IPS DF 6.9 (cell line): ENCODE data around the gene MACO1.

ENCODE experiments used
- DNase-seq: peaks from one replicate; pipeline ENCODE4 v3.0.0-alpha.2; 2013; ENCODE audit warnings: low read depth, low spot score
- H3K27ac ChIP-seq: one replicate; pipeline ENCODE4 v1.5.1; 2013; ENCODE audit warnings: low read length, control low read depth
- H3K27me3 ChIP-seq: 2 replicates; pipeline ENCODE4 v1.6.1; 2013; ENCODE audit warnings: mild to moderate bottlenecking, low read length; ENCODE audit not compliant: control insufficient read depth, insufficient read depth
- H3K36me3 ChIP-seq: 2 replicates; pipeline ENCODE4 v1.6.1; 2013; ENCODE audit warnings: low read length; ENCODE audit not compliant: control insufficient read depth, insufficient read depth
- H3K4me1 ChIP-seq: 2 replicates; pipeline ENCODE4 v1.6.1; 2013; ENCODE audit warnings: low read length; ENCODE audit not compliant: control insufficient read depth, insufficient read depth
- H3K4me3 ChIP-seq: 2 replicates; pipeline ENCODE4 v1.5.1; 2013; ENCODE audit warnings: mild to moderate bottlenecking, low read length
- H3K9me3 ChIP-seq: 2 replicates; pipeline ENCODE4 v1.6.1; 2013; ENCODE audit warnings: low read length, inconsistent platforms; ENCODE audit not compliant: control insufficient read depth, insufficient read depth
- whole genome bisulfite sequencing: extraction: QIAGEN DNeasy Blood & Tissue Kit; methylation state at CpG from one replicate; pipeline ENCODE4 v1.1.7; 2013; ENCODE audit warnings: mixed read lengths, missing lambda C conversion rate; ENCODE audit not compliant: insufficient read length, insufficient coverage; 5-methylcytosine and 5-hydroxymethylcytosine counted together

Gene MACO1

DNA sequence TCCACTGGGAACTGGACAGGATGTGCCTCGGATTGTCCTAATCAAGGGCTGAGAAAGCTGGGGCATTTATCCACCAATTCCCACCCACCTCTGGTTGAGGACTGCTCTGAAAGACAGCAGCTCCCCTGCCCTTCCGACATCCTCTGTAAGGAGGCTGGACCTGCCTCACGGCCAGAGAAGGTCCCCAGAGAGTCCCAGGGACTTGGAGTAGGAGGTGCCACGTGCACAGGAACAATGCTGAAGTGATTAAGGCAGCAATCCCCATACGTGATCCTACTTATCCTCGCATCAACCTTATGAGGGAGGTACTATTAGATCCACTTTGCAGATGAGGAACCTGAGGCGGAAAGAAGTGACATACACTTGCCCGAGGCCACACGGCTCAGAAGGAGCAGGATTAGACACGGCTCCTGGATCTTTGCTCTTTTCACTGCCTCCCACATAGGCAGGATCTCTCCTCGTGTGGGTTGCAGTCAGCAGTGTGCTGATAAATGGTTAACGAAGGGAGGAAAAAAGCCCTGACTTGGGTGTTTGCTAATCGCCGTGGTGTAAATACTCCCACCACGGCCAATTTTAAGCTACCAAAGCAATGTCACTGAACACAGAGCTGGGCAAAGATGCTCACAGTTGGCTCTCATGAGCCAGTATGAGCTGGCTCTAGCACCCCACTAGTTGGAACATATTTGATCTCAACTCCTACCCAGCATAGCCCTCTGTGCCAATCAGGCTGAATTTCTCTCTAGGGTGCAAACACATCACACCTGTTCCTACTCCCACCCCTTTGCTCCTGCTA lies 94.1 kb downstream of the MACO1 start:
- Histone ChIP-seq H3K4me1 (peaks cover 4% of the 10 kb centered on the region), H3K27me3 (no peaks in the 10 kb centered on the region), H3K9me3 (no peaks in the 10 kb centered on the region), H3K36me3 (no peaks in the 10 kb centered on the region), H3K4me3 (no peak overlapping the region), H3K27ac (no peak overlapping the region)
- DNase-seq: no peak
- no CpG with 5 or more reads among the region's 15 CpGs for WGBS

DNA sequence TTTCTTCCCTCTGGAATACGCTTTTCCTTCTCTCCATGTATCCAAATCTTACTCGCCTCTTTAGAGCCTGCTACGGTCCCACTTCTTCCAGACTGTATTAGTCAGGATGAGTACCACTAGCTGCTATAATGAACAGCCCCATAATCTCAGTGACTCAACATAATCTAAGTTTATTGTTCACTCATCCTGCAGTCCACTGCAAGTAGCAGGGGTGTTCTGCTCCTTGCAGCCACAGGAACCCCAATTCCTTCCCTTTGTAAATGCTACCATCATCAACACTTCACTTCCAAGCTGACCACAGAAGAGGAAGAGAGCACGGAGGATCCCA lies 94.6 kb downstream of the MACO1 start:
- Histone ChIP-seq H3K27me3 (no peaks in the 10 kb centered on the region), H3K27ac (no peak overlapping the region), H3K4me3 (no peak overlapping the region), H3K9me3 (no peaks in the 10 kb centered on the region), H3K4me1 (peaks cover 4% of the 10 kb centered on the region), H3K36me3 (no peaks in the 10 kb centered on the region)
- no CpG with 5 or more reads among the region's 4 CpGs for WGBS
- no peak for DNase-seq

DNA sequence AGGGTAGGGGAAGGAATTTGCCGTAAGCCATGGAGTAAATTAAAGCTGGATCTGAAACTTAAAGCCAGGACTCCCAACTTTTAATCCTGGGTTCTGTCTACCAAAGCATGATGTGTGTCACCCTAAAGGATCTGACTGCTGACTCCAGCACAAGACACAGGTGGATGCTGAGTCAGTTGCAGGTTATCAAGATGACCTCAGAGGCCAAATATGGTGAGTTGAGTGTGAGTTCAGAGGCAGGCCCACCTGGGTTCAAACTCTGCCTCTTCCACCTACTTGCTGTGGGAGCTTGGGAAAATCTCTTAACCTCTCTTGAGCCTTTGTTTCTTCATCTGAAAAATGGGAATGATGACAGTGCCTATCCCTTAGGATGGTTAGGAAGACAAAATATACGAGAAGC lies 96.1 kb downstream of the MACO1 start:
- WGBS: no CpG with 5 or more reads among the region's 2 CpGs
- DNase-seq: no peak
- H3K27me3 ChIP-seq: no peaks in the 10 kb centered on the region

DNA sequence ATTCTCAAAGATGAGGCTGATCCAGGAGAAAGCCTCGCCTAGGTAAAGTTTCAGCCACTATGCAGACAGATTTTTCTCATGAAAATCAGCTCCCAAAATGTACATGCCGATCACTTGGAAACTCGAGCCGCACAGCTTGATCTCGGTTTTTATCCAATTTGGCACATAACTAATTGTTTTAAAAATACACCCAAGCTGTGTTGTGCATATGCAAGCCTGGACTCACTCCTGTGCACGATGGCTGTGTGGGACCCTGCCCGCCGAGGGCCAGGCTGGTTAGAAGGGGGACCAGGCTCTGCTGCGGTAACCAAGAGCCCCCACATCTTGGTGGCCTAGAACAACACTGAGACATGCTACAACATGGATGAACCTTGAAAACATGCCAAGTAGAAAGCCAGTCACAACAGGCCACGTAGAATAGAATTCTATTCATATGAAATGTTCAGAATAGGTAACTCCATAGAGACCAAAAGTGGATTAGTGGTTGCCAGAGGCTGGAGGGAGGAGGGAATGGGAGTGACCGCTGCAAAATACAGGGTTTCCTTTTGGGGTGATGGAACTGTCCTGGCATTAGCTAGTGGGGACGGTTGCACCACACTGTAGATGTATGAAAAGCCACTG lies 96.6 kb downstream of the MACO1 start:
- Histone ChIP-seq H3K27ac (no peak overlapping the region), H3K9me3 (no peaks in the 10 kb centered on the region), H3K4me3 (no peak overlapping the region), H3K27me3 (no peaks in the 10 kb centered on the region), H3K4me1 (peaks cover 4% of the 10 kb centered on the region), H3K36me3 (no peaks in the 10 kb centered on the region)
- no peak for DNase-seq
- WGBS: no CpG with 5 or more reads among the region's 12 CpGs

More for the DNA sequence above, 96.1 kb downstream of the MACO1 start:
- Histone ChIP-seq H3K4me3 (no peak overlapping the region), H3K9me3 (no peaks in the 10 kb centered on the region), H3K27ac (no peak overlapping the region), H3K4me1 (peaks cover 4% of the 10 kb centered on the region), H3K36me3 (no peaks in the 10 kb centered on the region)

DNA sequence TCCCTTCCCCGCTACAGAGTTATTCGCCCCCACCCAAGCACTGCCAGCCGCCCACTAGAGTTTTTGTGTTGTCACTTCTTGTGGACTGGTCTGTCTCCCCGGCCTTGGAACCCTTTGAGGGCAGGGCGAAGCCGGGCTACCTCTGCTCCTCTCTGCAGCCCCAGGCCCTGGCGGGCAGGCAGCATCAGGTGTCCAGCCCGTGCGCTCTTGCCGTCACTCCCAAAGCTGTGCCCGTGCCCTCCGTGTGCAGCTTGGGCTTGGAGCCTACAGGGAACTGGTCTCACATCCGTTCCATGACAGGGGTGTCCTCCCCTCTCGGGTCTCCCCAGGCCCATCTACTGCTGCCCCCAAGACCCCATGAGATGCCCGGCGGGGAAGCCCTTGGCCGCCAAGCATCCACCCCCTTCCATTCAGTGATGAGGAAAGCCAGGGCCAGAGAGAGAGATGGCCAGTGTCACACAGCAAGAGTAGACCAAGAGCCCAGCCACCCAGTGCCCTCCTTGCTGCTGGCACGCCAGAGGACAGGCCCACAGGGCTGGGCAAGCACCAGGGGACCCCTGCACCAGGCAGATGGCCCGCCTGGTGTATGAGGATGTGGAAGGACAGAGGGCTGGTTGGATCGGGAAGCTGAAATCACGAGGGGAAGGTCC lies 97.4 kb downstream of the MACO1 start:
- peaks cover 4% of the 10 kb centered on the region for H3K4me1 ChIP-seq
- no peak overlapping the region for H3K4me3 ChIP-seq
- DNase-seq: no peak
- H3K27ac ChIP-seq: no peak overlapping the region
- no peaks in the 10 kb centered on the region for H3K9me3 ChIP-seq
- no peaks in the 10 kb centered on the region for H3K36me3 ChIP-seq
- no peaks in the 10 kb centered on the region for H3K27me3 ChIP-seq
- WGBS: no CpG with 5 or more reads among the region's 21 CpGs

DNA sequence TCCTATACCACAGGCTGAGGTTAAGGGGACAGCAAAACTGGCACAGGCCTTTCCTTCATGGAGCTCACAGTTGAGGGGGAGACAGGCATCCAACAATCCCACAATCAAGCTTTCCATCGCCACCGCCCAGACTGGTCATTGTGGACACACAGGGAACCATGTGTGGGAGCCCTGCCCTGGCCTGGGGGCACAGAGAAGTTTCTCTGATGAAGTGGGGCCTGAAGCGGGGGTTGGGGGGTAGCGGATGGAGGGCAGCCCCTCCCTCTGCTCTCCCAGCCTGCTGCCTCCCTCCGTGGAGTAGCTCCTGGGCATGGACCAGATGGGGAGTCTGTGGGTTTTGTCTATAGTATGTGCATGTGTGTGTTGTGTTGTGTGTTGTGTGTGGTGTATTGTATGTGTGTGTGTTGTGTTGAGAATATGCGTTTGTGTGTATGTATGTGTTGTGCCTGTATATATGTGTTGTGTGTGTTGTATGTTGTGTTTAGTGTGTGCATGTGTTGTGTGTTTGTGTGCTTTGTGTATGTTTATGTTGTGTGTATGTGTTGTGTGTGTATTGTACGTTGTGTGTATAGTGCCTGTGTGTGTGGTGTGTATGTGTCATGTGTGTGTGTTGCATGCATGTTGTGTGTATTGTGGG lies 98.3 kb downstream of the MACO1 start:
- H3K36me3 ChIP-seq: no peaks in the 10 kb centered on the region
- peaks cover 4% of the 10 kb centered on the region for H3K4me1 ChIP-seq
- 100% methylated on average over 2 of the region's 7 CpGs for WGBS
- H3K4me3 ChIP-seq: no peak overlapping the region
- H3K27ac ChIP-seq: no peak overlapping the region
- H3K27me3 ChIP-seq: no peaks in the 10 kb centered on the region
- DNase-seq: no peak
- no peaks in the 10 kb centered on the region for H3K9me3 ChIP-seq

DNA sequence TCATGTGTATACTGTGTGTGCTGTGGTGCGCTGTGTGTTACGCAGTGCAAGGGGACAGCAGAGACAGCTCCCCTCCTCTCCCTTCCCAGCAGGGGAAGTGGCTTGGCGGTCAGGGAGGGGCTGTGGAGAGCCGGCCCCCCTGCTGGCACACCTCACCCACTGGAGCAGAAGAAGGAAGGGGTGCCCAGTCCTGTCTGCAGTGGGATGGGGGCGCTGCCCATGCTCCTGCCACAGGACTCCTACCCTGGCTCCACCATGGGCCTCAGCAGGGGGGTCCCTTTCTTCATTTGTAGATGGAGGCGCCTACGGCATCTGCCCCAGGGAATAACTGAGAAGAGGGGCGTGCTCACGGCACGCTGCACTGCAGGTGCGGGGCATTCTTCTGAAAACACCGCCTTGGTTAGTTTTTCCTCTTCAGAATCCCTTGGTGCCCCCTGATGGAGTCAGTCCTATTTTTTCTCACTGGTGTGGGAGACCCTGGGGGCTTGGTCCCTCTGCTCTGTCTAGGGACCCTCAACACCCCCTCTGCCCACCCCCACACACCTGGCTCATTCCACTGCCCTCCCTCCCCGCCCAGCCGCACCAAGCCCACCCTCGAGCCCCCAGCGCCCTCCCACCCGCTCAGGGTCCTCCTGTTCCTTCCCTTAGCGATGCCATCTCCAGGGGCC lies 99.0 kb downstream of the MACO1 start:
- Histone ChIP-seq H3K36me3 (no peaks in the 10 kb centered on the region), H3K9me3 (no peaks in the 10 kb centered on the region), H3K27ac (no peak overlapping the region), H3K4me1 (peaks cover 4% of the 10 kb centered on the region), H3K4me3 (no peak overlapping the region), H3K27me3 (no peaks in the 10 kb centered on the region)
- no CpG with 5 or more reads among the region's 18 CpGs for WGBS
- DNase-seq: no peak

DNA sequence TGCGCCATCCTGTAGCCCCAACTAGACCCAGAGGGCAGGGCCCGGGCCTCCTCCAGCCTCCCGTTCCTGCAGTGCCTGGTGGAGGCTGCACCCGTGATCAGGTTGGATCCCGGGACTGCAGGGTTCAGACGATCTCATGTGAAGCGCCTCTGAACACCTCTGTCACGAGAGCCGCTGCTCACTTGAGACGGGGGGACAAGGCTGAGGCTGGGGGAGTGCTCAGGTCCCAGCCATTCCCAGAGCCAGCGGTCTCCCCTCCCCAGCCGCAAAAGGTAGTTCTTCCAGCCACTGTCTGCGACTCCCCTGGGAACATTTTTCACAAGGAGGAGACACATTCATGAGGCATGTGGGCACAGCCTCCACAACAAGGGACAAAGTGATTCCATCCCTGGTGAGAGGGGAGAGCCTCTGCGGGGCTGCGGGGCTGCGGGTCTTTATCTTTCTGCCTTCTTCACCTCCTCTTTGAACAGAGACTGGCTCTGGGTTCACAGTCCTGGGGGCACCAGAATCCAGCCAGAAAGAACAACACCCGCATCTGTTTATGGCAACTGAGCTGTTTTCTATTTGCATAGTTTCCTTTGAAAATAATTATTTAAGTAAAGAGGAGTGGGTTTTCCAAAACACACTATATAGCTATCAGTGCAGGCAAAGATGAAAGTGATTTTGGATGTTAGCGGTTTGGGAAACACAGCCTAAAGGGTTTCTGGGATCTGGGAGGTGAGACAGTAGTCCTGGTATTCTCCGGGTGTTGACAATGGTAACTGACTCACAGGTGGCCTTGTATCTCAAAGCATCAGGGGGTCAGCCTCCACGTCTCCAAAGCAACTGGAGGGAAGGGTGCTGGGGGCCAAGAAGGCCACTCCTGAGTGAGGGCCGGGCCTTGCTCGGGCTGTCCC lies 99.7 kb downstream of the MACO1 start:
- Histone ChIP-seq H3K4me3 (no peak overlapping the region), H3K9me3 (no peaks in the 10 kb centered on the region), H3K4me1 (peaks cover 4% of the 10 kb centered on the region), H3K27me3 (no peaks in the 10 kb centered on the region), H3K36me3 (no peaks in the 10 kb centered on the region), H3K27ac (no peak overlapping the region)
- WGBS: no CpG with 5 or more reads among the region's 22 CpGs
- DNase-seq: no peak

DNA sequence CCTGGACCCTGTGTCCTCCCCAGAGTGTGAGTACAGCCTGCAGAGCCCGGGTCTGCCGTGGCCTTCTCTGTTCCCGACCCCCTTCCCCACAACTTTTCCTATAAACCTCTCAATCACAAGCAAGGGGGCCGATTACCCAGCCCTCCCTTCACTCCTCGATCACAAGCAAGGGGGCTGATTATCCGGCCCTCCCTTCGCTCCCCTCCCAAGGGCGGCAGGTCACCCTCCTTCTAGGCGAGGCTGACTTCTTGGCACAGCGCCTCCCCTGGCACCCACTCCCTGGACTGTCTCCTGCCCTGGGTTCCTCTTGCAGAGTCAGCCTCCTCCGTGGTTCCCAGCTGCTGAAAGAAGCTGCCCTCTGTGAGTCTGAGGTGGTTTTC lies 100.4 kb downstream of the MACO1 start:
- no peak for DNase-seq
- H3K4me3 ChIP-seq: no peak overlapping the region
- no peaks in the 10 kb centered on the region for H3K9me3 ChIP-seq
- H3K27ac ChIP-seq: no peak overlapping the region
- no peaks in the 10 kb centered on the region for H3K27me3 ChIP-seq
- WGBS: no CpG with 5 or more reads among the region's 11 CpGs
- H3K4me1 ChIP-seq: peaks cover 4% of the 10 kb centered on the region
- no peaks in the 10 kb centered on the region for H3K36me3 ChIP-seq
